Osteocyte (in vitro differentiated cells): ENCODE measurements around the gene MGP. TPM values are rescaled to one million over a fixed set of nuclear protein-coding genes. Genes with fewer than 3 reads are reported as not detected.

Experiments
- DNase-seq: peaks from one replicate; pipeline ENCODE4 v3.0.0; 2021; ENCODE audit warnings: mixed read lengths; ENCODE audit not compliant: unreplicated experiment; ENCODE audit errors: extremely low spot score
- H3K27ac Mint-ChIP-seq: one replicate; pipeline ENCODE4 v1.8.0; 2021; ENCODE audit warnings: mild to moderate bottlenecking, mixed read lengths; ENCODE audit not compliant: unreplicated experiment
- H3K27me3 Mint-ChIP-seq: one replicate; pipeline ENCODE4 v1.8.0; 2021; ENCODE audit warnings: mixed read lengths; ENCODE audit not compliant: unreplicated experiment
- H3K36me3 Mint-ChIP-seq: one replicate; pipeline ENCODE4 v1.8.0; 2021; ENCODE audit warnings: mixed read lengths; ENCODE audit not compliant: unreplicated experiment
- H3K4me1 Mint-ChIP-seq: one replicate; pipeline ENCODE4 v1.8.0; 2021; ENCODE audit warnings: mixed read lengths; ENCODE audit not compliant: unreplicated experiment
- H3K4me3 Mint-ChIP-seq: one replicate; pipeline ENCODE4 v1.8.0; 2021; ENCODE audit warnings: mild to moderate bottlenecking, moderate library complexity, mixed read lengths; ENCODE audit not compliant: unreplicated experiment
- H3K9me3 Mint-ChIP-seq: one replicate; pipeline ENCODE4 v1.8.0; 2021; ENCODE audit warnings: mixed read lengths; ENCODE audit not compliant: unreplicated experiment
- total RNA-seq: library from RNA; stranded (reverse); gene quantifications from 2 replicates; pipeline ENCODE4 v1.2.1, GENCODE V29; 2021
- TF ChIP-seq, protein P1 (sequence below): fragments of 200-600 bp; sonication (generic); IDR thresholded peaks from 2 replicates; pipeline ENCODE4 v1.5.0; 2021; ENCODE audit warnings: antibody characterized with exemption, mild to moderate bottlenecking, moderate library complexity

MGP gene
- total RNA-seq, 1 donor from 2014 or later, result 74.1 TPM

DNA sequence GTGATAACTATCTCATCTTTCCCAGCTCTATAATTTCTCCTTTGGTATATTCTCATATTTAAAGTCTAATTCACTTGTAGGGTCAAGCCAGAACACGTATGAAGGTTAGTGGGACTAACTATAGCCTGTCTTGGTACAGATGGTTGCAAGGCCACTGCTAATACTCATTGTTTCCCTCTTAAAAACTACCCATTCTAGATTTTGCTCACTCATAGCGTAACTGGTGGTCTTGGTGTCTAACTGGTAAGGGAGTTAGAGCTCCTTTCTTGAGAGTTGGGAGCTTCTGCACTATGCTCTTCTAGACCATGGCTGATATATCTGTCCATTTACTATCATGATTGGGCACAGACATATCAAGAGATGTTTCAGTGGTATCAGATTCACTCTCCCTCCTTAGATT, 8.8 kb downstream of the MGP start:
- Mint-ChIP-seq H3K36me3 (no peaks in the 10 kb centered on the region), H3K27me3 (no peaks in the 10 kb centered on the region), H3K9me3 (no peaks in the 10 kb centered on the region), H3K4me1 (peaks cover 6% of the 10 kb centered on the region), H3K27ac (no peak overlapping the region), H3K4me3 (no peak overlapping the region)
- DNase-seq, result no peak
- TF ChIP-seq, protein P1, sequence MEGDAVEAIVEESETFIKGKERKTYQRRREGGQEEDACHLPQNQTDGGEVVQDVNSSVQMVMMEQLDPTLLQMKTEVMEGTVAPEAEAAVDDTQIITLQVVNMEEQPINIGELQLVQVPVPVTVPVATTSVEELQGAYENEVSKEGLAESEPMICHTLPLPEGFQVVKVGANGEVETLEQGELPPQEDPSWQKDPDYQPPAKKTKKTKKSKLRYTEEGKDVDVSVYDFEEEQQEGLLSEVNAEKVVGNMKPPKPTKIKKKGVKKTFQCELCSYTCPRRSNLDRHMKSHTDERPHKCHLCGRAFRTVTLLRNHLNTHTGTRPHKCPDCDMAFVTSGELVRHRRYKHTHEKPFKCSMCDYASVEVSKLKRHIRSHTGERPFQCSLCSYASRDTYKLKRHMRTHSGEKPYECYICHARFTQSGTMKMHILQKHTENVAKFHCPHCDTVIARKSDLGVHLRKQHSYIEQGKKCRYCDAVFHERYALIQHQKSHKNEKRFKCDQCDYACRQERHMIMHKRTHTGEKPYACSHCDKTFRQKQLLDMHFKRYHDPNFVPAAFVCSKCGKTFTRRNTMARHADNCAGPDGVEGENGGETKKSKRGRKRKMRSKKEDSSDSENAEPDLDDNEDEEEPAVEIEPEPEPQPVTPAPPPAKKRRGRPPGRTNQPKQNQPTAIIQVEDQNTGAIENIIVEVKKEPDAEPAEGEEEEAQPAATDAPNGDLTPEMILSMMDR, result no peak

DNA sequence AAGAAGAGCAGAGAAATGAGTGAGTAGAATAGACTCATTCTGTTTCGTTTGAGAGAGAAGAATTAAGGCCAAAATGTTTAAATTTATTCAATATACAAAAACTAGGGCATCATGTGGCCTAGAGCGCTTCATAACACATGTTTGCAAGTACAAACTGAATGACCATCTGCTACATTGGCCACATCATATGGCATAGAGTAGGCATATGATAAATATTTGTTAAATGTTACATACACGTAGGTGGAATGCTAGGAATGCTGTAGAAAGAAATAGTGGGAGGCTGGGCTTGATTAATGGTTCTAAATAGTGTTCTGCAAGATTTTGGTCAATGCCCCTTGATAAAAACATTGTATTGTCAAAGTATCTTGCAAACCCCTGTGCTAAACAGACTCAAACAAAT, 10.8 kb downstream of the MGP start:
- TF ChIP-seq, protein P1, result no peak
- Mint-ChIP-seq H3K27me3 (no peaks in the 10 kb centered on the region), H3K9me3 (no peaks in the 10 kb centered on the region), H3K27ac (no peak overlapping the region), H3K4me3 (no peak overlapping the region), H3K4me1 (peaks cover 6% of the 10 kb centered on the region), H3K36me3 (no peaks in the 10 kb centered on the region)
- DNase-seq, result no peak

DNA sequence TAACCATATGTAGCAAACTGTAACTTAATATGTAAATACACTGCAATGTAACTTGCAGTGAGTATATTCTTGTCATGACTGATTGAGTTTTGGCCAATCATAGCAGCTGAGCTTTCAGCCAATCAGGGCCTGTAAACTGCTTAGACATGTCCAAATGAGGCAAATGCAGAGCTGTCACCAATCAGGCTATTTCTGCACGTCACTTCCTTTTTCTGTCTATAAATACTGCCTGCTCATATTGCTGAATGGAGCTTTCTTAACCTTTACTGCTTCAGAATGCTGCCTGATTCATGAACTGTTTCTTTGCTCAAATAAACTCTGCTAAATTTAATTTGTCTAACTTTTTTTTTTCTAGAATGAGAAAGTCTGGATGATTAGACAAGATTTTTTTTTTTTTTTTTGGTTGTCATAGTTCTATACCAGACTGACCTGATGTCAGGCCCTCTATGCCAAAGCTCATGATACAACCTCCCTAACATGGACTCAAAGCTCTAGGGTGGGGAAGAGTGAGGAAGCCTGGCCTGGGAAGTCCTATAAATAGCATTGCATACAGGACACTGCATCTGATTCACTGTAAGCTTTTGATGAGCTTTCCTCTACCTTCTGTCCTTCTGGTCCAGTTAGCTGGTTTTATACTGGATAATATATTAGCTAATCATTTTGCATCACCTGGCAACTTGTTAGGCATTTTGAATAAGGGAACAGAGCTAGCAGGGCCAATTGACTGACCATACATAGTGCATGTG, 12.0 kb downstream of the MGP start:
- no peak overlapping the region for H3K27ac Mint-ChIP-seq
- no peak for DNase-seq

DNA sequence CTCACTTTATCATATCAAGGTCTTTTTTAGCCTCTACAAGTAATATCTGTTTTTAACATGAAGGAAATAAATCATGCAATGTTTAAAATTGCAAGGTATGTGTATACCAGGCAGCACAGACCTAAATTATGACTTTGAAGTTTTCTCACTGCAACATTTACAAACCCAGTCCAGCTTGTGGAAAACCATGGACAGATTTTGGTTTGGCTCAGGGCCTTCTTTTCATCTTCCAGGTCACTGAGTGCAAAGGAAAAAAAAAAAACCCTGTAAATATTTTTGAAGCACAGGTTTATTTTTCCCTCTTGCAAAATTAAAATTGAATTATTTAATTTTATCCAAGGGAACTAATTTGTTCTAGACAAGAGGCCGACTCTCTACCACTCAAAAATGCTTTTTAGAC, 13.8 kb downstream of the MGP start:
- DNase-seq, result no peak
- Mint-ChIP-seq H3K9me3 (peaks cover 9% of the 10 kb centered on the region), H3K27me3 (no peaks in the 10 kb centered on the region), H3K27ac (no peak overlapping the region), H3K36me3 (no peaks in the 10 kb centered on the region), H3K4me1 (peaks cover 6% of the 10 kb centered on the region), H3K4me3 (no peak overlapping the region)
- TF ChIP-seq, protein P1, result no peak

More for the DNA sequence above, 12.0 kb downstream of the MGP start:
- no peaks in the 10 kb centered on the region for H3K9me3 Mint-ChIP-seq
- H3K36me3 Mint-ChIP-seq, result no peaks in the 10 kb centered on the region
- no peaks in the 10 kb centered on the region for H3K27me3 Mint-ChIP-seq
- TF ChIP-seq, protein P1, result no peak
- no peak overlapping the region for H3K4me3 Mint-ChIP-seq
- H3K4me1 Mint-ChIP-seq, result peaks cover 6% of the 10 kb centered on the region

DNA sequence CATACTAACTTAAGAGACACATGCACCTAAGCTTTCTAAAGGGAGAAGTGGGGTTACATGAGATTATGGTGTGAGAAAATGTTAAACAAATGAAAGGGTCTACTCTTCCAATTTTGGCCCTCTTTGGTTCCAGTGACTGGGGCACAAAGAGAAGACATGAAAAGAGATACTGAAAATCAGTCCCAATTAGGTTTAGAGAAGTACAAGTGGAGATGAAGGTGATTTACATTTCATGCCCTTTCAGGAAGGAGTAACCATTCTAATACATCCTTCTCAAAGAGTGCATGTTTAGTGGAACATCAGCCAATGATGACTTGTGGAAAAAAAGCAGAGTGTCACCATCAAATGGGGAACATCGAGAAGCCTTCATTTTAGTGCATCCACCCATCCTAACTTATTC, 14.4 kb downstream of the MGP start:
- no peak for DNase-seq
- H3K36me3 Mint-ChIP-seq, result no peaks in the 10 kb centered on the region
- peaks cover 6% of the 10 kb centered on the region for H3K4me1 Mint-ChIP-seq
- H3K27ac Mint-ChIP-seq, result no peak overlapping the region
- no peaks in the 10 kb centered on the region for H3K27me3 Mint-ChIP-seq
- peaks cover 9% of the 10 kb centered on the region for H3K9me3 Mint-ChIP-seq
- TF ChIP-seq, protein P1, result no peak
- H3K4me3 Mint-ChIP-seq, result no peak overlapping the region
